HCT116 (cell line): ENCODE results near the gene TSPAN2.

Source experiments
- EGR1 ChIP-seq: IDR thresholded peaks from 2 replicates; pipeline ENCODE4 v1.6.1; 2012; ENCODE audit warnings: low read depth
- EZH2 ChIP-seq: fragments of 200-600 bp; sonication (generic); IDR thresholded peaks from 2 replicates; pipeline ENCODE4 v1.6.1; 2017; ENCODE audit warnings: antibody characterized with exemption, mixed run types
- EZH2phosphoT487 ChIP-seq: fragments of 200-600 bp; IDR thresholded peaks from 2 replicates; pipeline ENCODE4 v1.6.1; 2018; ENCODE audit warnings: antibody characterized with exemption, borderline replicate concordance
- POLR2A ChIP-seq: IDR thresholded peaks from 2 replicates; pipeline ENCODE4 v1.7.0; 2011; ENCODE audit warnings: borderline replicate concordance; ENCODE audit not compliant: insufficient read depth, insufficient read length; ENCODE audit errors: extremely low read depth
- POLR2AphosphoS5 ChIP-seq: IDR thresholded peaks from 2 replicates; pipeline ENCODE4 v1.6.1; 2011; ENCODE audit warnings: mild to moderate bottlenecking, low read depth, low read length, moderate library complexity
- RAD21 ChIP-seq: IDR thresholded peaks from 2 replicates; pipeline ENCODE4 v1.6.1; 2012; ENCODE audit warnings: low read depth, mild to moderate bottlenecking
- SP1 ChIP-seq: IDR thresholded peaks from 2 replicates; pipeline ENCODE4 v1.6.1; 2012; ENCODE audit warnings: low read depth
- SRF ChIP-seq: IDR thresholded peaks from 2 replicates; pipeline ENCODE4 v1.6.1; 2012; ENCODE audit warnings: low read depth
- TF ChIP-seq, protein P1 (sequence below), 3 experiments: fragments of 200-600 bp in 1 of 3; sonication (generic) in 1 of 3; IDR thresholded peaks in 2 of 3; conservative IDR thresholded peaks in 1 of 3; 2 replicates each; pipeline ENCODE4 v1.5.1; 2012 to 2017; ENCODE audit warnings: low read depth in 2 of 3, low read length in 2 of 3, antibody characterized with exemption in 1 of 3, borderline replicate concordance in 1 of 3, control low read depth in 1 of 3, mild to moderate bottlenecking in 1 of 3, mixed read lengths in 1 of 3, mixed run types in 1 of 3, moderate library complexity in 1 of 3; ENCODE audit not compliant: insufficient read depth in 1 of 3
- TF ChIP-seq, protein P2 (sequence below): IDR thresholded peaks from 2 replicates; pipeline ENCODE4 v1.6.1; 2011; ENCODE audit warnings: mild to moderate bottlenecking, low read length, moderate library complexity; ENCODE audit not compliant: insufficient replicate concordance; ENCODE audit errors: extremely low read depth
- TF ChIP-seq, protein P3 (sequence below): IDR thresholded peaks from 2 replicates; pipeline ENCODE4 v1.6.1; 2012

DNA sequence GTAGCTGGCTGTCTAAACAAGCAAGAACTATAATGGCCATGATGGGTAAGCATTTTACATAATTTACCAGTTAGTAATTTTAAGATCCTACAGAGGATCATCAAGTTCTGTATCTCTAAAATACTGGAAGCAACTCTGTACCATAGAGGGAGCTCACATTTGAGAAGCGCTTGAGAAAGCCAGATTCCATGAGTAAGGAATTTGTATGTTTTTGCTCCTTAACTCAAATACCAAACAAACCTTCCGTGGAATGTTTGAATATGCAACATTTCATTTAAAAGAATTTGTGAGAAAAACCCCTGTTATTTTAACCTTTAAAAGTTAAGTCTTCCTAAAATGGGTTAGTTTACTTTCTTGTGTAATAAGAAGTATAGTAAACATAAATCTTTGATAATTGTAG lies 57.7 kb downstream of the TSPAN2 start:
- TF ChIP-seq RAD21 = no peak
- TF ChIP-seq, protein P1, sequence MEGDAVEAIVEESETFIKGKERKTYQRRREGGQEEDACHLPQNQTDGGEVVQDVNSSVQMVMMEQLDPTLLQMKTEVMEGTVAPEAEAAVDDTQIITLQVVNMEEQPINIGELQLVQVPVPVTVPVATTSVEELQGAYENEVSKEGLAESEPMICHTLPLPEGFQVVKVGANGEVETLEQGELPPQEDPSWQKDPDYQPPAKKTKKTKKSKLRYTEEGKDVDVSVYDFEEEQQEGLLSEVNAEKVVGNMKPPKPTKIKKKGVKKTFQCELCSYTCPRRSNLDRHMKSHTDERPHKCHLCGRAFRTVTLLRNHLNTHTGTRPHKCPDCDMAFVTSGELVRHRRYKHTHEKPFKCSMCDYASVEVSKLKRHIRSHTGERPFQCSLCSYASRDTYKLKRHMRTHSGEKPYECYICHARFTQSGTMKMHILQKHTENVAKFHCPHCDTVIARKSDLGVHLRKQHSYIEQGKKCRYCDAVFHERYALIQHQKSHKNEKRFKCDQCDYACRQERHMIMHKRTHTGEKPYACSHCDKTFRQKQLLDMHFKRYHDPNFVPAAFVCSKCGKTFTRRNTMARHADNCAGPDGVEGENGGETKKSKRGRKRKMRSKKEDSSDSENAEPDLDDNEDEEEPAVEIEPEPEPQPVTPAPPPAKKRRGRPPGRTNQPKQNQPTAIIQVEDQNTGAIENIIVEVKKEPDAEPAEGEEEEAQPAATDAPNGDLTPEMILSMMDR (IDR thresholded peaks at IDR 0.05 in 2 of 3, conservative IDR thresholded peaks at IDR 0.05 in 1 of 3; ENCODE audit: borderline replicate concordance in 1 of 3, insufficient read depth in 1 of 3, low read depth in 2 of 3, low read length in 2 of 3) = no peak
- TF ChIP-seq SRF = no peak
- no peak for TF ChIP-seq POLR2A
- TF ChIP-seq SP1 = no peak
- TF ChIP-seq, protein P2, sequence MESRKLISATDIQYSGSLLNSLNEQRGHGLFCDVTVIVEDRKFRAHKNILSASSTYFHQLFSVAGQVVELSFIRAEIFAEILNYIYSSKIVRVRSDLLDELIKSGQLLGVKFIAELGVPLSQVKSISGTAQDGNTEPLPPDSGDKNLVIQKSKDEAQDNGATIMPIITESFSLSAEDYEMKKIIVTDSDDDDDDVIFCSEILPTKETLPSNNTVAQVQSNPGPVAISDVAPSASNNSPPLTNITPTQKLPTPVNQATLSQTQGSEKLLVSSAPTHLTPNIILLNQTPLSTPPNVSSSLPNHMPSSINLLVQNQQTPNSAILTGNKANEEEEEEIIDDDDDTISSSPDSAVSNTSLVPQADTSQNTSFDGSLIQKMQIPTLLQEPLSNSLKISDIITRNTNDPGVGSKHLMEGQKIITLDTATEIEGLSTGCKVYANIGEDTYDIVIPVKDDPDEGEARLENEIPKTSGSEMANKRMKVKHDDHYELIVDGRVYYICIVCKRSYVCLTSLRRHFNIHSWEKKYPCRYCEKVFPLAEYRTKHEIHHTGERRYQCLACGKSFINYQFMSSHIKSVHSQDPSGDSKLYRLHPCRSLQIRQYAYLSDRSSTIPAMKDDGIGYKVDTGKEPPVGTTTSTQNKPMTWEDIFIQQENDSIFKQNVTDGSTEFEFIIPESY = no peak
- TF ChIP-seq EZH2 = no peak
- no peak for TF ChIP-seq EZH2phosphoT487
- TF ChIP-seq POLR2AphosphoS5 = no peak
- TF ChIP-seq, protein P3, sequence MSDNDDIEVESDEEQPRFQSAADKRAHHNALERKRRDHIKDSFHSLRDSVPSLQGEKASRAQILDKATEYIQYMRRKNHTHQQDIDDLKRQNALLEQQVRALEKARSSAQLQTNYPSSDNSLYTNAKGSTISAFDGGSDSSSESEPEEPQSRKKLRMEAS = no peak
- no peak for TF ChIP-seq EGR1
